Neutrophil (primary cell): ENCODE measurements around the gene VSIR.
A peak's percentile ranks its signal among the peaks of the same experiment; 100 is the strongest.

ENCODE experiments used
- H3K27ac ChIP-seq: fragments of 200-600 bp; sonication (generic); 2 replicates; pipeline ENCODE4 v1.5.1; 2016; ENCODE audit warnings: mild to moderate bottlenecking, moderate library complexity
- H3K27me3 ChIP-seq: fragments of 200-600 bp; sonication (generic); 2 replicates; pipeline ENCODE4 v1.6.0; 2016; ENCODE audit warnings: mild to moderate bottlenecking
- H3K36me3 ChIP-seq: fragments of 200-600 bp; sonication (generic); 2 replicates; pipeline ENCODE4 v1.5.1; 2017
- H3K4me1 ChIP-seq, 2 experiments: fragments of 200-600 bp in 1 of 2; sonication (generic) in 1 of 2; 1 replicate in 1 of 2; 2 replicates in 1 of 2; pipeline versions ENCODE4 v1.5.1 to v1.6.1; 2013 to 2016; ENCODE audit warnings: low read depth in 1 of 2, low read length in 1 of 2, mild to moderate bottlenecking in 1 of 2, moderate library complexity in 1 of 2; ENCODE audit not compliant: control insufficient read depth in 1 of 2, insufficient read depth in 1 of 2
- H3K4me3 ChIP-seq, 2 experiments: fragments of 200-600 bp in 1 of 2; sonication (generic) in 1 of 2; 1 replicate in 1 of 2; 2 replicates in 1 of 2; pipeline ENCODE4 v1.5.1; 2013 to 2016; ENCODE audit warnings: low read depth in 1 of 2, low read length in 1 of 2, mild to moderate bottlenecking in 1 of 2, moderate library complexity in 1 of 2
- H3K9me3 ChIP-seq: fragments of 200-600 bp; sonication (generic); 2 replicates; pipeline ENCODE4 v1.5.1; 2016
- CTCF ChIP-seq: fragments of 200-600 bp; sonication (generic); IDR thresholded peaks from 2 replicates; pipeline ENCODE4 v1.5.1; 2016; ENCODE audit warnings: antibody characterized with exemption

The VSIR gene

GRCh38 chr10:71761541-71762113 is 11.7 kb downstream of the VSIR start:
- H3K27ac ChIP-seq = peak overlapping the region; percentile 99
- H3K27me3 ChIP-seq = no peaks in the 10 kb centered on the region
- H3K4me3 ChIP-seq = peak overlapping the region; percentile 24 to 44
- H3K4me1 ChIP-seq = peaks cover 94 to 95% of the 10 kb centered on the region in 2 experiments
- no peaks in the 10 kb centered on the region for H3K9me3 ChIP-seq
- no peak for TF ChIP-seq CTCF
- peaks cover 95% of the 10 kb centered on the region for H3K36me3 ChIP-seq

GRCh38 chr10:71761105-71761511 is 12.2 kb downstream of the VSIR start:
- H3K4me3 ChIP-seq = peak overlapping the region; percentile 24 to 44
- peaks cover 95% of the 10 kb centered on the region for H3K36me3 ChIP-seq
- H3K27me3 ChIP-seq = no peaks in the 10 kb centered on the region
- H3K4me1 ChIP-seq = peaks cover 94 to 95% of the 10 kb centered on the region in 2 experiments
- no peak for TF ChIP-seq CTCF
- H3K9me3 ChIP-seq = no peaks in the 10 kb centered on the region
- peak overlapping the region; percentile 99 for H3K27ac ChIP-seq

- H3K27ac ChIP-seq = peak overlapping the region; percentile 99
- H3K4me3 ChIP-seq = peak overlapping the region; percentile 54 to 64
- H3K27me3 ChIP-seq = no peaks in the 10 kb centered on the region
- no peak for TF ChIP-seq CTCF
- H3K4me1 ChIP-seq = peaks cover 94 to 95% of the 10 kb centered on the region in 2 experiments
- peaks cover 93% of the 10 kb centered on the region for H3K36me3 ChIP-seq
- H3K9me3 ChIP-seq = no peaks in the 10 kb centered on the region
These were observed 15.9 kb downstream of the VSIR start for GRCh38 chr10:71757399-71757922.

GRCh38 chr10:71756311-71757191 is 16.8 kb downstream of the VSIR start:
- H3K9me3 ChIP-seq = no peaks in the 10 kb centered on the region
- H3K27me3 ChIP-seq = no peaks in the 10 kb centered on the region
- no peak for TF ChIP-seq CTCF
- H3K36me3 ChIP-seq = peaks cover 93% of the 10 kb centered on the region
- peak overlapping the region; percentile 54 to 64 for H3K4me3 ChIP-seq
- peak overlapping the region; percentile 99 for H3K27ac ChIP-seq
- peaks cover 94 to 95% of the 10 kb centered on the region in 2 experiments for H3K4me1 ChIP-seq

GRCh38 chr10:71755179-71755879 is 18.0 kb downstream of the VSIR start:
- Histone ChIP-seq H3K9me3 (no peaks in the 10 kb centered on the region), H3K4me3 (peak overlapping the region; percentile 54 to 64), H3K4me1 (peaks cover 94 to 95% of the 10 kb centered on the region in 2 experiments), H3K27me3 (no peaks in the 10 kb centered on the region), H3K27ac (peak overlapping the region; percentile 99), H3K36me3 (peaks cover 93% of the 10 kb centered on the region)
- no peak for TF ChIP-seq CTCF
